ENCODE measurements around the gene SPAG8.

The SPAG8 gene

DNA sequence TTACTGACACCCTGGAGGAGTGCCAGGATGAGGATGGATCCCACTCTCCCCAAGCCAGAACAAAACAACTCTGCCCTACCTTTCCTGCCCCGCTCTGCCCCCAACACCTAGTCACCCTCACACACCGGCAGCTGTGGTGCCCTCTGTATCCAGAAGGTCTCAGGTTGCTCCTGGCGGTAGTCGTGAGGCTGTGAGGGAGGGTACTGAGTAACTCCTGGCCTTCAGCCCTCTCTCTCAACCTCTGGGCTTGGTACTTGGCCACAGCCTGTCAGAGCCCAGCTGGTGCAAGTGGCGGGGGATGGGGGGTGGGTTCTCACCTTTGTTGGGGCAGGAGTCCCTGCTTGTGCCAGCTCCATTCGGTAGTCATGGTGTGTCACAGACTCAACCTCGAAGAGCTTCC is 1.9 kb downstream of the SPAG8 start:
- DNase-seq (ENCODE audit: low read depth) = no peak

DNA sequence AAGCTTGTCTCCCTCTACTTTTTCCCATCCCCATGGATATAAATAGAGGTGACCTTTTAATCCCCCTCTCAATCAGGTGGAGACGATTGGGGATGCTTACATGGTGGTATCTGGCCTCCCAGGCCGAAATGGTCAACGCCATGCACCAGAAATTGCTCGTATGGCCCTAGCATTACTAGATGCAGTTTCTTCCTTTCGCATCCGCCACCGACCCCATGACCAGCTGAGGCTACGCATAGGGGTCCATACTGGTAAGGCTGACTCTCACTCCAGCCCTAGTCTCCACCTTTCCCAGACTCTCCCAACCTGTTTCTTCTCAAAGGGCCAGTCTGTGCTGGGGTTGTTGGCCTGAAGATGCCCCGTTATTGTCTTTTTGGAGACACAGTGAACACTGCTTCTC is 3.6 kb downstream of the SPAG8 start:
- no peak for DNase-seq (ENCODE audit: low read depth)

DNA sequence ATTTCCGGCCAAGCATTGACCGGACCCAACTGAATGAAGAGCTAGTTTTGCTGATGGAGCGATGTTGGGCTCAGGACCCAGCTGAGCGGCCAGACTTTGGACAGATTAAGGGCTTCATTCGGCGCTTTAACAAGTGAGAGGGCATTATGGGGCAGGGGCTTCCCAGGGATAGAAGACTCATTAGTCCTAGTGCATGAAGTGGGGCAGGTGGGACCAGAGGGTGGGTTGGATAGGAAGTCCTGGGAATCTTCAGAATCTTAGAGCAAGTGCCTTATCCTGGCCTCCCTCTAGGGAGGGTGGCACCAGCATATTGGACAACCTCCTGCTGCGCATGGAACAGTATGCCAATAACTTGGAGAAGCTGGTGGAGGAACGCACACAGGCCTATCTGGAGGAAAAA is 6.0 kb downstream of the SPAG8 start:
- DNase-seq (ENCODE audit: low read depth) = no peak

DNA sequence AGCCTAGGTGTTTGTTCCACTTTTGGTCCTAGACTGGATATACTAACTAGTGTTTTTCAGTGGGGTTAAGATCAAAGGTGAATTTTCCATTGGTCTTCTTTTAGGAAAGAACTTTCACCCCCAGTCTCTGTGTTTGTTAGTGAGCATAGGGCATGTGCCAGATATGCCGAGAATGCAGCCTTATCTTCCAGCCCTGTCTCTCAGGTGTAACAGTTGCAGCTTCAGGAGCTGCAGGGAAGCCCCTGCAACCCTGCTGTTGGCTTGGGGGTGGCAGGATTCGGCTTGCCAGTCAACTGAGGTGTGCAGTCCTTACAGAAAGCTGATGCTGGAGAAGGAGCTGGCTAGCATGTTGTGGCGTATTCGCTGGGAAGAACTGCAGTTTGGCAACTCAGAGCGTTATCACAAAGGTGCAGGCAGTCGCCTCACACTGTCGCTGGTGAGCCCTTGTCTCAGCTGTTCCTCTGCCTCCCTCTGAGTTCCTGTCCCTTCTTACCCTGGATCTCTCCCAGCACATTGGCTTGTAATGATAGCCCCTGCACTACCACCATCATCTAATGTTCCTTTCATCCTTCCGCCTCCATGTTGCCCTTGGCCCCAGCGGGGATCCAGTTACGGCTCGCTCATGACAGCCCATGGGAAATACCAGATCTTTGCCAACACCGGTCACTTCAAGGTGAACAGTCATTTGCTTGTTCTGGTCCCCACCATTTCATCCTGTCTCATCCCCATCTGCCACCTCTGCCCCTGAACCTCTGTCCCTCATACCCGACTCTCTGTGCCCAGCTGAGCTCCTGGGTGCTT is 10.5 kb downstream of the SPAG8 start:
- DNase-seq (ENCODE audit: low read depth) = no peak

DNA sequence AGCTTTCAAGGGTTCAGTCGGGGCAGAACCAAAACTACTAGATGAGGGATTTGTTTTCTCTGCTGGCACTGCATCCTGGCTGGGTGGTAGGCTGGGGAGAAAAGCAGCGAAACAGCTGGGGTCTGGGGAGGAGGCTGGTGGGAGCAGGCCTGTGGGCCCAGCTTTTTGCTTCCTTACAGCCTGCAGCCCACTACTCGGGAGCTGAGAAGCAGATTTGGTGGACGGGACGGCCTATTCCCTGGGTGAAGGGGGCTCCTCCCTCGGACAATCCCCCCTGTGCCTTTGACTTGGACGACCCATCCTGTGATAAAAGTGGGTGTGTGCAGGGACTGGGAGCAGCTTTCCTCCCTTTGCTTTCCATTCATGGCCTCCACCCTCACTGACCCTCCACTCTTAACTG is 11.5 kb downstream of the SPAG8 start:
- no peak for DNase-seq (ENCODE audit: low read depth)

DNA sequence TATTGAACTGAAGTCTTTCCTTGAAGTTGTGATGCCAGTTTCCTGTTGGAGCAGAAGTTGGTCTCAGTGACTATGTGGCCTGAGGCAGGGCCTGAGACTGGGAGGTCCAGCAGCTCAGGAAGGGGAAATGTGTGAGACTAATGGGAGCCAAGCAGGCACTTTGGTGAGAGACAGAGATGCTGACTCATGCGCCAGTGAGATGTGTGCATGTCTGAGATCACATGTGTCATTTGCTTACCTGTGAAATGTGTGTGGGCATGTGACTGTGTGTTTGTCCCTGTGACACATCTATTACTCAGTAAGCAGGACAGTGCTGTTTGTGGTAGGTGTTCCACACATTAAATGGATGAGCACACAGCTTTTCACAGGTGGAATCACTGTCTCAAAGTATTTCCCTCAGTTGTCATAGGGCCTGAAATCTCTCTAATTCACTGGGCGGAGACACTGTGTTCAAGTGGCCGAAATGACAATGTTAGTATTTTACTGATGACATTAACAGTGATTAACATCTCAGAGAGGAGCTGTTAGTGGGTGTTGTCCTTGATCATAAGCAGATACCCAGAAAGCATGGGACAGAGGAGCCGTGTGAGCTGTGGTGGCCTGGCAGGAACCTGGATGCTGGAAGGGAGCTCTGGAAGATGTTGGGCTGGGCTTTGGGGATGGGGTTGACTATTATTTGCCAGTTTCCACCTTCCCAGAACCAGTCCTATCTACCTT is 13.2 kb downstream of the SPAG8 start:
- no peak for DNase-seq (ENCODE audit: low read depth)

DNA sequence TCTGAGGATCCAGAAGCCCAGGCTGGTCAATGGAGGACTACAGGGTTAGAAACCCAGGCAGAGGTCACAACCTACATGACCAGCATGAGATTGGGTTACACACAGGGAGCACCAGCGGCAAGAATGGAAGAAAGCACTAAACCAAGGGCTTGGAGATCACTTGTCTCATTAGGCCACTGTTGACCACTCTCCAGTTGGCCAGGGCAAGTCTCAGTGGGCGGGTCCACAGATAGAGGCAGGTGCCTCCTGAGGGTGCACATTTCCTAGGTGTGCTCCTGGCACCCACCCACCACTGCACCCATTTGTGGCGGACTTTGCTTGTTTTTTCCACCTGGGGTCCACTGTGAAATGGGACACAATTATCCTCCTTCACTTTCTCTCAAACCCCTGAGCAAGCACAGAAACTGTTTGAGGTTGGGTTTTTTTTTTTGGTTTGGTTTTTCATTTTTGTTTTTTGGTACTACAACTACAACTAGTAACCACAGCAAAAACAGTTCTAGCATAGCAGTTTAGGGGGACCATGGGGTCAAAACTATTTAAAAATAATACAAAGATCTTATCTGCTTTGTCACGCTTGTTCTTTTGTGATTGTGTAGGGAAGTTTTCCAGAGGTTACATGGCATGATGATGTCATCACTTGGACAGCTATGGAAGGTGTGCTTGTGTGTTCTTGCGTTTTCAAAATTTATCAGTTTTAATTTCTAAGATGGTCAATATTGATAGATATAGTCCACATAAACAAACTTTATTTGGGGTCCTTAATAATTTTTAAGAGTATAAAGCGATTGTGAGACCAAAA is 14.6 kb downstream of the SPAG8 start:
- no peak for DNase-seq (ENCODE audit: low read depth)

DNA sequence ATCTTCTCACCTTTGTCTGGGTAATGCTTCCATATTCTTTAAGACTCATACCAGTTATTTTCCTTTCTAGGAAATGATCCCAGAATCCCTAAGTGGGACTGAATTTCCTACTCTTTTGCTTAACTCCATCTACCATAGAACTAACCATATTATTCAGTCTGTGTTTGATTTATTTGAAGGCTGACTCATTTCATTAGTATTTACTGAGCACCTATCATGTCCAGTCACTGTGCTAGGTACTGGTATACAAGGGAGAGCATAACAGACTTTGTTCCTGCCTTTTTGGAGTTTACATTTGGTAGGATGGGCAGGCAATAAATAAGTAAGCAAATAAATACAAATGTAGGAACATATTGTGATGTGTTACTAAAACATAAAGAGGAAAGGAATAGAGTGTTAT is 16.4 kb downstream of the SPAG8 start:
- no peak for DNase-seq (ENCODE audit: low read depth)

DNA sequence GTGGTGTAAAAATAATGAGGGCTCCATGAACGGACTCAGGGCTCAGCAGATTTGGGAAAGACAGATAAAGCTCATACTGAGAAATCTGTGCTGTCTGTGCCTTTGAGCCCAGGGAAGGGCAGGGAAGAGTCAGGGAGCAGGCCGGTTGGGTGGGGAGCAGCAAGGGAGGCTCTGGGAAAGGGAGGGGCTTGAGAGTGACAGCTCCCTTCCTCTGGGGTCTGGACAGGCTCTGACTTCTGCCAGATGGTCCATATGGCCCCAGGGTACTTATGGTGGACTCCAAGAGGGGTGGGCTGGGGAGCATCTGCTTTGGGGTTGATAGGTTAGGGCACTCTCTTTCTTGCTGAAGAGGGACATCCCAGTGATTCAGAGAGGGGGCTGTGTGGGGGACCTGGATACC is 18.6 kb downstream of the SPAG8 start:
- no peak for DNase-seq (ENCODE audit: low read depth)

DNA sequence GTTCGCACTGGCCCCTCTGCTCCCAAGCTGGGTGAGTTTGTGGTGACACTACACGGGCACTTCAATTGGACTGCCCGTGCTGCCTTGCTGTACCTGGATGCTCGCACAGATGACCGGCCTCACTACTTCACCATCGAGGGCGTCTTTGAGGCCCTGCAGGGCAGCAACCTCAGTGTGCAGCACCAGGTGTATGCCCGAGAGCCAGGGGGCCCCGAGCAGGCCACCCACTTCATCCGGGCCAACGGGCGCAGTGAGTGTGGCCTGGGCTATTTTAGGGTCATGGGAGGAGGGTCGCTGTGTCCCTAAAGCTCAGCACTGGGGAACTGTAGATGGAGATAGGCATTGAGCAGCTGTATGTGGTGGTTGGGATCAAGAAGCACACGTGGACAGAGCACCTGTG is 19.2 kb downstream of the SPAG8 start:
- DNase-seq (ENCODE audit: low read depth) = no peak

DNA sequence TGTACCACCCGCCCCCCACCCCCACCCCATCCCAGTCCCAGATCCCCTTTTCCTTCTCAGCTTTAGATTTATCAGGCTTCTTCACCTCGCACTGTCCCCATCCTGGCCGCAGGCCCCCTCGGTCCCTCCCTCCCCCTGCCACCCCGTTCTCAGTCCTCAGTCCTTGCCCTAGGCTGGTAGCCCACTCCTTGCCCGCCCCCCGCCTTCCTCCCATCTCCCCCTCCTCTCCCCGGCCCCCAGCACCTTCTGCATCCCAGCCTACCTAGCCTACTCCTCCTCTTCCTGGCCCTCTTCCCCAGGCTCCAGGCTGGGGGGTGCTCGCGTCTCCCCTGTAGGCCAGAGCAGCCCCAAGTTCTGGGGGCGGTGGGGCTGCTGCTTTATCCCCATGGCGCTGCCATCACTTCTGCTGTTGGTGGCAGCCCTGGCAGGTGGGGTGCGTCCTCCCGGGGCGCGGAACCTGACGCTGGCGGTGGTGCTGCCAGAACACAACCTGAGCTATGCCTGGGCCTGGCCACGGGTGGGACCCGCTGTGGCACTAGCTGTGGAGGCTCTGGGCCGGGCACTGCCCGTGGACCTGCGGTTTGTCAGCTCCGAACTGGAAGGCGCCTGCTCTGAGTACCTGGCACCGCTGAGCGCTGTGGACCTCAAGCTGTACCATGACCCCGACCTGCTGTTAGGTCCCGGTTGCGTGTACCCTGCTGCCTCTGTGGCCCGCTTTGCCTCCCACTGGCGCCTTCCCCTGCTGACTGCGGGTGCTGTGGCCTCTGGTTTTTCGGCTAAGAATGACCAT is 19.8 kb downstream of the SPAG8 start:
- DNase-seq (ENCODE audit: low read depth) = no peak

DNA sequence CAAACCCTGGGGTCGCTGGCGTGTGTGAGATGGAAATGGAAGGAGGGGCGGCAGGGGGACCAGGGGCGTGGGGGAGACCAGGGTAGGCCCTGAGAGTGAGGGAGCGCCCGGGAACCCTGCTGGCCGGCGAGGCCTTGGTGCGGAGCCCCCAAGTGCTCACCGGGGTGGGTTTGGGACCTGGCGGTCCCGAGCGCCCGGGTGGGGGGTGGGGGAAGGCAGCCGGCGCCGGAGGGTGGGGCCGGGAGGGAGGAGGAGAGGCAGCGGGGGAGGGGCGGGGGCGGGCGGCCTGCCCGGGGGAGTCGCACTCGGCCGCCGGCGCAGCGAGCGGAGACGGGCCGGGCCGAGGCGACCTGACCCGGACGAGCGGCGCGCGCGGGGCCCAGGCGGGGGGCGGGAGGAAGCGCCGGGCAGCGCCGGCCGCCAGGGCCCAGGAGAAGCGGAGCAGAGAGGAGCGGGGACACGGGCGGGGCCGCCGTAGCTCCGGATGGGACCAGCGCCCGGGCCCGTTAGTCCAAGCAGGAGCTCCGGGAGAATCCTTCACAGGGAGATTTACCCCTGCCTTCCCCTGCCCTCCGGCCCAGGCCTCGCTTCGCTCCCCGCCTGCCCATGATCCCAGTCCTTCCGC is 20.7 kb downstream of the SPAG8 start, which contains the start of gene NPR2:
Gene NPR2, plus strand, starts transcription at position 295 of the 625 bp plus-strand sequence. CDS start 818 bp downstream, outside the sequence.
- DNase-seq (ENCODE audit: low read depth) = no peak

DNA sequence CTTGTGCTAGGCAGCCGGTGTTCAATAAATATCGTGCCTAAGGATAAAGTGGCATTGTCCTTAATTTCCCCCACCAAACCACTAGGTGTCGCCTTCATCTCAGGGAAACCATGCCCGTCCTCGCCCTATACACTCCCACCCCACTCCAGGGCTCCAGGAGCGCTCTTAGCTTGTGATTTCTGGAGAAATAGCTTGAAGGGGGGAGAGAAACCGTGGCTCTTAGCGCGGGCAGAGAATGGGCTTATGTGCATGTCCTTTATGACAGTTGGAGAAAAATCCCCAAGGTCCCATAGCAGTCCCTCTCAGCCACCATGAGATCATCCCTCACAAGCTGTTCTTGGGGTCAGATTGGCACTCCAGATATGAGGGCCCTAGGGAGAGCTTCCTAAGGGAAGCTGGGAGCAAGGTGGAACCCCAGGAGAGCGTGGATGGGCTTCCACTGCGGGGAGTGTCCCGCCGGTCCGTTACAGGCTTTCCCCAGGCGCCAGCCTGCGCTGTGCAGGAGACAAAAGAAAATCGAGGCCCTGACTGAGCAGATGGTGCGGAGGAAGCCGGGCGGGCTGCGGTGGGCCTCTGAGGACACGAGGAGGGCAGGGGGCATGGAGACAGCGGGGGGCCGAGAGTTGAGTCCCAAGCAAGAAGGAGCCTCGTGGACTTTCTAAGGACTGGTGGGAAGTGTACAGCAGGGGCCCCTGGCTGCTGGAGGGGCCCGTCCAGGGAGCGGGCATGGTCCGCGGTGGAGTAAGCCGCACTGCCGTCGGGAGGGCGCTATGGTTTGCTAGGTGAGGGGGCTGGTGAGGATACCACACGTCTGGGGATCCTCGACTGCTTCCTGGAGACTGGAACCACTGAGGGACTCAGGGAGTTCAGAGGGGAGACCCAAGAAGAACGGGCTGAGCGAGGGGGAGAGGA is 21.4 kb downstream of the SPAG8 start:
- no peak for DNase-seq (ENCODE audit: low read depth)

DNA sequence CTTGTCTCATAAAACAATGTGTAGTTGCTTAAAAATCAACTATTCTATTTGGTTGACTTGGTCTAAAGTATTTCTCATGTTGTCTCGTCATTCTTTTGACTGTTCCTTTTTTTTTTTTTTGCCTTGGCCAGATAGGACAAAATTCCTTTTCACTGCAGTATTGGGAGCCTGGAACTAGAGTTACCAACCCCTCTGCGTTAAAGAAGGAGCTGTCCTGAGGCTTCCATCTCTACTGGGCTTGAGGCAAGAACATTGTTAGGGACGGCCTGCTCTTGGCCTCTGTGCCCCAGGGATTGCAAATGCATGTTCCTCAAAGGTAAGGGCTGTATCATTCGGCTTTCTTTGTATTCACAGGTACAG is 22.1 kb downstream of the SPAG8 start:
- DNase-seq (ENCODE audit: low read depth) = no peak

DNA sequence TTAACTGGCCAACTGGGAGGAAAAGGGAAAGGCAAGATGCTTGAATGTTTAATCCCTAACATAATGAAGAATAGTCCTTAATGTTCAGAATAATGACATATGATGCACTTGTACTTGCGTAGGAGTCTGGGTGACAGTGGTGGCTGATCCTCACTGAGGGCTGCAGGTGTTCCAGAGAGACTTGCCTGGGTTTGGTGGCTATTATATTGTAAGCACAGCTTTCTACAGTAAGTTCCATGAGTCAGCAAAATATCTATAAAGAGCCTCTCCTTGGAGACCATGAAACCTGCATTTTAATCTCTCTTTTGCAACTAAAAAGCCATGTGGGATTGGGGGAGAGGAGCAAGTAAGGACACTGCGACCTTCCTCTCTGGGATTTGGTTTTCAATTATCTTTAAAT is 22.5 kb downstream of the SPAG8 start:
- DNase-seq (ENCODE audit: low read depth) = no peak

DNA sequence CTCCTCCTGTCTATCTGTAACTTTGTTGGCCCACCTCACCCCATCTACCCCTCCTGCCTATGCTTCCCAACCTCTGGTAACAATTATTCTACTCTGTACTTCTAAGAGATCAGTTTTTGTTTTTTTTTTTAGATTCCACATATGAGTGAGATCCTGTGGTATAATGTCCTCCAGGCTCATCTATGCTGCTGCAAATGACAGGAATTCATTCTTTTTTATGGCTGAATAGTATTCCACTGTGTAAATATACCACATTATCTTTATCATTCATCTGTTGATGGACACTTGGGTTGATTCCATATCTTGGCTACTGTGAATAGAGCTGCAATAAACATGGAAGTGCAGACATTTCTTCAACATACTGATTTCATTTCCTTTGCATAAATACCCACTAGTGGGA is 28.6 kb downstream of the SPAG8 start:
- DNase-seq (ENCODE audit: low read depth) = no peak

DNA sequence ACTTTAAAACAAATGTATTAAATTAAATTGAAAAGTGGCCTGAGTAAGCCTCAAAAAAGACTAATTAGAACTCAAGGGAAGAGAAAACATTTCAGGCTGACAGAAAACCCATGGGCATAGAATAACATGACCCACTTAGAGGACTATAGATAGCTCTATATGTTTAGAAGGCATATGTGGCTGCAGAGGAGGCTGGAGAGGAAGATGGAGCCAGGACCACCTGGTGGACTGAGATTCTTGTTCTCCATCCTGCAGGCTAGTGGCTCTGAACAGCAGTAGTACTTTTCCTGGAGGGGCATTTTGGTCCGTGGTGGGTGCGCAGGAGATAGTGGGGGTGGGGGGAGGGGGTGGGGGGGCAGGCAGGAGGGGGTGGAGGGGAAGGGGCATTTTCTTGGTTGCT is 31.0 kb downstream of the SPAG8 start:
- DNase-seq (ENCODE audit: low read depth) = no peak

DNA sequence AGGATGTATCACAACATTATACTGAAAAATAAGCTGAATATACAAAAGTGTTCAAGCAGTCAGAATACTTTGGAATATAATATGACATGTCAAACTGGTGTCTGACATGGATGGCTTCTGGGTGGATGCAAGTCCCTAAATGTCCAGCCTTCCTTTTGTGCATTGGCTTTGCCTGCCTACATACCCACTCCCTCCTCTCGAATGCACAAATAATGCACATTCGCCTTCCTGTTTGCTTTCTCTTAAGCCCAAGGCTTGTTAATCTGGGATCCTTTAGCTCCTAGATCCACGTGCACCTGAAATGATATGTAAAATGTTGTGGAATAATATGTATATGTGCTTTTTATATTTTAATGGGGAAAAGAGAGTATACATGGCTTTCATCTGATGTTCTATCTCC is 33.6 kb downstream of the SPAG8 start:
- DNase-seq (ENCODE audit: low read depth) = no peak

DNA sequence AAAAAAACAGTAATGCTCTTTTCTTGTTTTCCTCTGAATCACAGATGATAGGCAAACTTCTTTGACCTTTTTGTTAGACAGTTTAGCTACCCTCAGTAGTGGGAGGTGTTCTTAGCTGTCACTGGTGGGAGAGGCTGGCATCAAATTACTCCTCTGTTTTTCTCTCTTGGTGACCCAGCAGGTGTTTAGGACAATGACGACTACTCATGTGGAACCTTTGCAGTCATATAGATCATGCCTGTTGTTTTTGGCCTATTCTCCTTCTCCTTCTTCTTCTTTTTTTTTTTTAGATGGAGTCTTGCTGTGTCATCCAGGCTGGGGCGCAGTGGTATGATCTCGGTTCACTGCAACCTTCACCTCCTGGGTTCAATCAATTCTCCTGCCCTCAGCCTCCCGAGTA is 36.0 kb downstream of the SPAG8 start:
- no peak for DNase-seq (ENCODE audit: low read depth)

DNA sequence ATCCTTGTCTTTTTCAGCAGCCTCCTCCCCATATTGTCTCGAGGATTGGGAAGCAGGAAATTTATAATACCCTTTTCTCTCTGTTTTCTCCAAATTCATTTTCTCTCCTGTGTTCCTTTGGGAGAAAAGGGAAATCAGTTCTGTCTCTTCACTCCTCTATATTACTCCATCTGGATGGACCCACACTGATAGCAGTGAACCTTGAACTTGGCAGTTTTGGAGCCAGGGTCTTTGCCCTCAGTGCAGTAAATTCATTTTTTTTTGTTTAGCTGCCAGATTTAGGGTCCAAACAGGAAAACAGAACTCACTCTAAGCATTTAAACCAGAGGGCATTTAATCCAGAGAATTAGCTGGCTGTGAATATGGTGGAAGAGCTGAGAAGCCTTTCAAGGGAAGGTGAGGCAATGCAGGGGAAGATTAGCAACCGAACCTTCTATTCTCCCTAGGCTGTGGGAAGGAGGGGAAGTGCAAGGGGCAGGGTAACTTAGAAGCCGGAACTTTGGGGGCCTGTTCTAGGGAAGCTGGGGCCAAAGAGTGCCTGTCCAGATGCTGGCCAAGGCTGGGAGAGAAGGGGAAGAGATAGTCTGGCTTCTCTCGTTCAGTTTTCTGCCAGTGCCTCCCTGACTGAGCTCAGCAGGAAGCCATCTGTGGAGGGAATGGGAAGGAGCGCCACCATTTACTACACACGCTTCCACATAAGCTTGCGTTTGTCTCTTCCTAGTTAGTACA is 37.0 kb downstream of the SPAG8 start:
- no peak for DNase-seq (ENCODE audit: low read depth)
